Measurements from ENCODE around the gene BTN1A1.
A peak's percentile ranks its signal among the peaks of the same experiment; 100 is the strongest.
"Not testable (repeated sequence)": the region's sequence is repeated elsewhere in the genome, so short reads cannot be mapped to it uniquely, and the experiment has no call there.

Gene BTN1A1

GRCh38 chr6:26539071-26539615 is 39.0 kb downstream of the BTN1A1 start:
- DNase-seq, result peak; percentile 63 to 64

GRCh38 chr6:26541579-26541978 is 41.5 kb downstream of the BTN1A1 start:
- no peak for DNase-seq

- DNase-seq, result peak in 1 of 2 experiments; percentile 40
Measured at GRCh38 chr6:26543953-26544352, 43.9 kb downstream of the BTN1A1 start.

GRCh38 chr6:26544473-26544872 is 44.4 kb downstream of the BTN1A1 start:
- no peak for DNase-seq

- no peak for DNase-seq
Measured at GRCh38 chr6:26545627-26546026, 45.5 kb downstream of the BTN1A1 start.

- DNase-seq, result not testable (repeated sequence)
Measured at GRCh38 chr6:26547363-26547762, 47.3 kb downstream of the BTN1A1 start.

- peak; percentile 67 to 77 for DNase-seq
Measured at GRCh38 chr6:26550250-26550993, 50.3 kb downstream of the BTN1A1 start.

GRCh38 chr6:26552205-26552604 is 52.1 kb downstream of the BTN1A1 start:
- no peak for DNase-seq

GRCh38 chr6:26552640-26553188 is 52.6 kb downstream of the BTN1A1 start:
- DNase-seq, result no peak

- DNase-seq, result peak; percentile 43 to 78
Measured at GRCh38 chr6:26553264-26553634, 53.1 kb downstream of the BTN1A1 start.

- DNase-seq, result peak; percentile 69 to 83
Measured at GRCh38 chr6:26553635-26554446, 53.7 kb downstream of the BTN1A1 start.

- no peak for DNase-seq
Measured at GRCh38 chr6:26554447-26554696, 54.3 kb downstream of the BTN1A1 start.

GRCh38 chr6:26554697-26555504 is 54.8 kb downstream of the BTN1A1 start:
- peak in 1 of 2 experiments; percentile 62 for DNase-seq

GRCh38 chr6:26555505-26556262 is 55.6 kb downstream of the BTN1A1 start:
- DNase-seq, result no peak

- DNase-seq, result peak; percentile 75 to 83
Measured at GRCh38 chr6:26556263-26557070, 56.4 kb downstream of the BTN1A1 start.
